NCI-H2196 (cell line): ENCODE results near the gene FERMT2.
A peak's percentile ranks its signal among the peaks of the same experiment; 100 is the strongest.
"Not testable (repeated sequence)": the region's sequence is repeated elsewhere in the genome, so short reads cannot be mapped to it uniquely, and the experiment has no call there.

Experiments
- DNase-seq: peaks from one replicate; lab custom pipeline; 2025; ENCODE audit not compliant: unreplicated experiment; lab: John Stamatoyannopoulos, UW

The FERMT2 gene

GRCh38 chr14:52948039-52948438, 2.8 kb downstream of the FERMT2 start:
- DNase-seq: no peak

- no peak for DNase-seq
These were observed 6.6 kb downstream of the FERMT2 start for GRCh38 chr14:52944254-52944653.

- DNase-seq: no peak
These were observed 11.4 kb downstream of the FERMT2 start for GRCh38 chr14:52939427-52939826.

GRCh38 chr14:52937869-52938268, 13.0 kb downstream of the FERMT2 start:
- no peak for DNase-seq

GRCh38 chr14:52937306-52937705, 13.5 kb downstream of the FERMT2 start:
- no peak for DNase-seq

GRCh38 chr14:52936437-52936836, 14.4 kb downstream of the FERMT2 start:
- no peak for DNase-seq

- DNase-seq: no peak
These were observed 15.0 kb downstream of the FERMT2 start for GRCh38 chr14:52935833-52936232.

- no peak for DNase-seq
These were observed 16.1 kb downstream of the FERMT2 start for GRCh38 chr14:52934762-52935161.

GRCh38 chr14:52929192-52929807, 21.6 kb downstream of the FERMT2 start:
- no peak for DNase-seq

GRCh38 chr14:52926953-52927352, 23.9 kb downstream of the FERMT2 start:
- DNase-seq: peak; percentile 22

GRCh38 chr14:52923902-52924575, 26.8 kb downstream of the FERMT2 start:
- no peak for DNase-seq

GRCh38 chr14:52922656-52923055, 28.2 kb downstream of the FERMT2 start:
- no peak for DNase-seq

GRCh38 chr14:52922059-52922458, 28.8 kb downstream of the FERMT2 start:
- DNase-seq: no peak

- not testable (repeated sequence) for DNase-seq
These were observed 30.4 kb downstream of the FERMT2 start for GRCh38 chr14:52920411-52920810.

- DNase-seq: no peak
These were observed 30.9 kb downstream of the FERMT2 start for GRCh38 chr14:52919971-52920370.

GRCh38 chr14:52918486-52918885, 32.4 kb downstream of the FERMT2 start:
- DNase-seq: no peak

GRCh38 chr14:52917735-52918134, 33.1 kb downstream of the FERMT2 start:
- DNase-seq: no peak

- no peak for DNase-seq
These were observed 36.6 kb downstream of the FERMT2 start for GRCh38 chr14:52914295-52914694.

GRCh38 chr14:52913271-52913670, 37.6 kb downstream of the FERMT2 start:
- no peak for DNase-seq

GRCh38 chr14:52911904-52912303, 38.9 kb downstream of the FERMT2 start:
- peak; percentile 16 for DNase-seq

- DNase-seq: no peak
These were observed 40.3 kb downstream of the FERMT2 start for GRCh38 chr14:52910572-52910971.

GRCh38 chr14:52907949-52908348, 42.9 kb downstream of the FERMT2 start:
- no peak for DNase-seq

GRCh38 chr14:52906141-52906601, 44.7 kb downstream of the FERMT2 start:
- DNase-seq: no peak
